H1 (cell line): Measurements from ENCODE around the gene SNRPB2. TPM values are rescaled to one million over a fixed set of nuclear protein-coding genes. Genes with fewer than 3 reads are reported as not detected.

ENCODE experiments used
- CTCF ChIA-PET: fragments of 300-600 bp; sonication (Branson Sonifier 250); formaldehyde crosslinking; loops from one replicate; lab custom pipeline; 2021; ENCODE audit not compliant: partially characterized antibody; lab: Charles Lee
- POLR2A ChIA-PET: fragments of 300-600 bp; sonication (Branson Sonifier 250); formaldehyde crosslinking; loops from one replicate; lab custom pipeline; 2021; ENCODE audit warnings: inconsistent platforms; ENCODE audit not compliant: partially characterized antibody; lab: Charles Lee
- DNase-seq, 2 experiments: peaks; one replicate each; pipeline versions ENCODE4 v3.0.0 to v3.0.0-alpha.2; 2010 to 2022; ENCODE audit warnings: low spot score in 2 of 2, low read depth in 1 of 2, mixed read lengths in 1 of 2
- FAIRE-seq: peaks from 2 replicates; lab custom pipeline; 2011; peaks lifted over from hg19 to GRCh38; lab: Jason Lieb, UNC
- H2AFZ ChIP-seq: 2 replicates; pipeline ENCODE4 v1.8.1; 2012; ENCODE audit warnings: low read length, inconsistent platforms
- H2AK5ac ChIP-seq: 2 replicates; pipeline ENCODE4 v1.6.1; 2013; ENCODE audit warnings: low read depth, low read length
- H2BK120ac ChIP-seq: replicated peaks from 2 replicates; pipeline ENCODE3; 2013; ENCODE audit warnings: low read depth, low read length, inconsistent platforms
- H2BK12ac ChIP-seq: 2 replicates; pipeline ENCODE4 v1.6.1; 2013; ENCODE audit warnings: low read depth, low read length
- H2BK15ac ChIP-seq: 2 replicates; pipeline ENCODE4 v1.6.1; 2013; ENCODE audit warnings: low read length
- H2BK20ac ChIP-seq: 2 replicates; pipeline ENCODE4 v1.6.1; 2013; ENCODE audit warnings: low read length
- H2BK5ac ChIP-seq: 2 replicates; pipeline ENCODE4 v1.6.1; 2013; ENCODE audit warnings: low read depth, low read length
- H3K14ac ChIP-seq: 2 replicates; pipeline ENCODE4 v1.6.1; 2013; ENCODE audit warnings: inconsistent platforms; ENCODE audit not compliant: insufficient read length
- H3K18ac ChIP-seq: 2 replicates; pipeline ENCODE4 v1.6.1; 2013; ENCODE audit warnings: low read length; ENCODE audit errors: extremely low read depth
- H3K23ac ChIP-seq: 2 replicates; pipeline ENCODE4 v1.6.1; 2013; ENCODE audit warnings: inconsistent platforms; ENCODE audit not compliant: insufficient read length
- H3K23me2 ChIP-seq: 2 replicates; pipeline ENCODE4 v1.6.1; 2013; ENCODE audit warnings: low read depth, low read length
- H3K27ac ChIP-seq: 2 replicates; pipeline ENCODE4 v1.6.1; 2011; ENCODE audit warnings: low read depth, low read length, inconsistent platforms
- H3K27me3 ChIP-seq, 4 experiments: replicated peaks in 1 of 4; 1 replicate in 1 of 4; 2 replicates in 3 of 4; pipeline versions ENCODE4 v1.6.1 to v1.8.1; 2011 to 2013; ENCODE audit warnings: low read length in 3 of 4, mild to moderate bottlenecking in 3 of 4, inconsistent platforms in 2 of 4, mixed read lengths in 2 of 4, moderate library complexity in 1 of 4; ENCODE audit not compliant: control insufficient read depth in 3 of 4, insufficient read depth in 3 of 4; ENCODE audit errors: extremely low read depth in 1 of 4
- H3K36me3 ChIP-seq, 4 experiments: 2 replicates each; pipeline versions ENCODE4 v1.6.1 to v1.8.1; 2011 to 2013; ENCODE audit warnings: mild to moderate bottlenecking in 4 of 4, low read length in 3 of 4, moderate library complexity in 2 of 4, control low read depth in 1 of 4, inconsistent platforms in 1 of 4; ENCODE audit not compliant: insufficient read depth in 4 of 4, control insufficient read depth in 2 of 4
- H3K4ac ChIP-seq: replicated peaks from 2 replicates; pipeline ENCODE3; 2013; ENCODE audit warnings: low read length, low read depth, mixed read lengths, inconsistent platforms; ENCODE audit not compliant: insufficient read length
- H3K4me1 ChIP-seq, 4 experiments: replicated peaks in 1 of 4; 1 replicate in 1 of 4; 2 replicates in 3 of 4; pipeline versions ENCODE4 v1.6.1 to v1.8.1; 2011 to 2013; ENCODE audit warnings: low read length in 3 of 4, inconsistent platforms in 2 of 4, mixed read lengths in 1 of 4; ENCODE audit not compliant: insufficient read depth in 4 of 4, control insufficient read depth in 3 of 4
- H3K4me2 ChIP-seq, 2 experiments: 2 replicates each; pipeline versions ENCODE4 v1.6.1 to v1.8.1; 2011 to 2013; ENCODE audit warnings: low read depth in 2 of 2, low read length in 2 of 2, control low read depth in 1 of 2, inconsistent platforms in 1 of 2, mild to moderate bottlenecking in 1 of 2; ENCODE audit not compliant: insufficient read depth in 1 of 2
- H3K4me3 ChIP-seq, 4 experiments: fragments of 200-600, 300-600 bp in 1 of 4; sonication (generic), shearing (Covaris generic), sonication (Bioruptor Twin) in 1 of 4; 2 replicates each; pipeline versions ENCODE4 v1.5.1 to v1.8.1; 2011 to 2016; ENCODE audit warnings: low read length in 4 of 4, low read depth in 3 of 4, control low read depth in 2 of 4, inconsistent platforms in 2 of 4, mild to moderate bottlenecking in 2 of 4, mixed read lengths in 1 of 4, moderate library complexity in 1 of 4; ENCODE audit not compliant: insufficient read depth in 2 of 4; ENCODE audit errors: extremely low read depth in 1 of 4
- H3K56ac ChIP-seq: replicated peaks from 2 replicates; pipeline ENCODE3; 2013; ENCODE audit warnings: low read depth, mild to moderate bottlenecking, mixed read lengths, low read length, inconsistent platforms; ENCODE audit not compliant: insufficient read length
- H3K79me1 ChIP-seq: 2 replicates; pipeline ENCODE4 v1.6.1; 2013; ENCODE audit warnings: low read depth, low read length, control low read depth
- H3K79me2 ChIP-seq, 2 experiments: 2 replicates each; pipeline versions ENCODE4 v1.6.1 to v1.8.1; 2012 to 2013; ENCODE audit warnings: low read length in 2 of 2, mild to moderate bottlenecking in 2 of 2, inconsistent platforms in 1 of 2; ENCODE audit not compliant: insufficient read depth in 2 of 2, control insufficient read depth in 1 of 2
- H3K9ac ChIP-seq, 4 experiments: replicated peaks in 1 of 4; 1 replicate in 1 of 4; 2 replicates in 3 of 4; pipeline versions ENCODE4 v1.6.1 to v1.8.1; 2011 to 2013; ENCODE audit warnings: low read depth in 3 of 4, low read length in 3 of 4, control low read depth in 2 of 4, mild to moderate bottlenecking in 2 of 4, moderate library complexity in 2 of 4, inconsistent platforms in 1 of 4; ENCODE audit errors: extremely low read depth in 1 of 4
- H3K9me3 ChIP-seq, 2 experiments: 2 replicates each; pipeline versions ENCODE4 v1.6.1 to v1.8.1; 2012 to 2013; ENCODE audit warnings: mild to moderate bottlenecking in 2 of 2, moderate library complexity in 2 of 2, control low read depth in 1 of 2, inconsistent platforms in 1 of 2, low read depth in 1 of 2, low read length in 1 of 2, mixed read lengths in 1 of 2; ENCODE audit not compliant: insufficient read depth in 2 of 2
- H4K20me1 ChIP-seq, 2 experiments: replicated peaks in 1 of 2; 2 replicates each; pipeline versions ENCODE3 to v1.8.1; 2011 to 2013; ENCODE audit warnings: inconsistent platforms in 2 of 2, low read length in 2 of 2, mild to moderate bottlenecking in 1 of 2; ENCODE audit not compliant: insufficient read depth in 2 of 2, control insufficient read depth in 1 of 2
- H4K5ac ChIP-seq: 2 replicates; pipeline ENCODE4 v1.6.1; 2013; ENCODE audit warnings: low read length, low read depth, mixed read lengths, inconsistent platforms; ENCODE audit not compliant: insufficient read length
- H4K8ac ChIP-seq: 2 replicates; pipeline ENCODE4 v1.8.0; 2013; ENCODE audit warnings: mild to moderate bottlenecking, moderate library complexity, low read length, inconsistent platforms; ENCODE audit not compliant: insufficient read depth; ENCODE audit errors: extremely low read depth
- H4K91ac ChIP-seq: replicated peaks from 2 replicates; pipeline ENCODE3; 2013; ENCODE audit warnings: low read length, mixed read lengths, inconsistent platforms; ENCODE audit not compliant: insufficient read length
- EZH2 ChIP-seq: fragments of 200-600 bp; sonication (generic); IDR thresholded peaks from 2 replicates; pipeline ENCODE4 v1.7.1; 2012; ENCODE audit warnings: low read depth, mild to moderate bottlenecking, moderate library complexity, low read length, inconsistent platforms; ENCODE audit not compliant: severe bottlenecking
- POLR2AphosphoS5 ChIP-seq: IDR thresholded peaks from 2 replicates; pipeline ENCODE4 v1.6.1; 2011; ENCODE audit warnings: low read depth, low read length
- POU5F1 ChIP-seq: IDR thresholded peaks from 2 replicates; pipeline ENCODE4 v1.6.1; 2011; ENCODE audit warnings: low read depth, mild to moderate bottlenecking, low read length, moderate library complexity
- polyA plus RNA-seq, 7 experiments: library from polyadenylated mRNA; depleted of rRNA in 3 of 7; stranded (reverse) in 5 of 7; unstranded in 2 of 7; fragments of >200 nt in 5 of 7; fragments of 200-250 nt in 2 of 7; gene quantifications; 1 replicate in 5 of 7; 2 replicates in 1 of 7; 4 replicates in 1 of 7; pipeline versions ENCODE4 v1.2.1 to v1.2.3, GENCODE V29; 2011 to 2013; ENCODE audit warnings: missing spikeins in 2 of 7, mixed read lengths in 2 of 7
- total RNA-seq: library from RNA; stranded (reverse); fragmentation: NEBNext Ultra II Directional; extraction: Animal tissue kit (Norgen Biotek cat#: 25700); gene quantifications from 2 replicates; pipeline ENCODE4 v1.2.1, GENCODE V29; 2021

SNRPB2 gene
- total and polyA plus RNA-seq, 2 of the 8 experiments (the other 6 are each of a cell fraction or from before 2014, with no cell fraction given): 49.4 to 102 TPM

- no peak overlapping the region for H2BK120ac ChIP-seq
- H2BK12ac ChIP-seq: no peak overlapping the region
- H3K4me3 ChIP-seq: no peak overlapping the region
- H2BK15ac ChIP-seq: no peak overlapping the region
- no peaks in the 10 kb centered on the region for H3K27me3 ChIP-seq
- no peaks in the 10 kb centered on the region for H3K79me1 ChIP-seq
- FAIRE-seq: no peak
- H3K23me2 ChIP-seq: no peaks in the 10 kb centered on the region
- H3K36me3 ChIP-seq: no peaks in the 10 kb centered on the region
- no peak overlapping the region for H3K14ac ChIP-seq
- no peak overlapping the region for H4K8ac ChIP-seq
- no peak overlapping the region for H2AFZ ChIP-seq
- no peaks in the 10 kb centered on the region for H3K4me1 ChIP-seq
- H3K4me2 ChIP-seq: no peak overlapping the region
- no peak overlapping the region for H3K18ac ChIP-seq
- no peak overlapping the region for H4K5ac ChIP-seq
- H2BK20ac ChIP-seq: no peak overlapping the region
- no peaks in the 10 kb centered on the region for H3K79me2 ChIP-seq
- H4K20me1 ChIP-seq: no peaks in the 10 kb centered on the region
- no peak overlapping the region for H3K9ac ChIP-seq
- TF ChIP-seq EZH2: no peak
- no peak for TF ChIP-seq POU5F1
- TF ChIP-seq POLR2AphosphoS5: no peak
- TF ChIP-seq, all 59 proteins: peak for 0
- H3K23ac ChIP-seq: no peak overlapping the region
- no peak overlapping the region for H3K4ac ChIP-seq
- no peak overlapping the region for H2AK5ac ChIP-seq
- H2BK5ac ChIP-seq: no peak overlapping the region
- DNase-seq: no peak
- peaks cover 4 to 8% of the 10 kb centered on the region in 2 experiments; a peak in 3 of 4 replicates for H3K9me3 ChIP-seq
- POLR2A ChIA-PET: no interaction called here
- H3K27ac ChIP-seq: no peak overlapping the region
- no peak overlapping the region for H3K56ac ChIP-seq
- no peak overlapping the region for H4K91ac ChIP-seq
- CTCF ChIA-PET: interaction anchor here (0.5 kb wide), 1 partner anchor 79 kb away, joined by 3 read pairs; no protein-coding TSS in a partner anchor
These were observed 21.2 kb upstream of the SNRPB2 start for GRCh38 chr20:16708602-16709001.
